GM12891 (cell line): ENCODE data around the gene TRPM5. TPM values are rescaled to one million over a fixed set of nuclear protein-coding genes. Genes with fewer than 3 reads are reported as not detected.
"Not testable (repeated sequence)": the region's sequence is repeated elsewhere in the genome, so short reads cannot be mapped to it uniquely, and the experiment has no call there.

Experiments used
- DNase-seq: peaks from one replicate; pipeline ENCODE4 v3.0.0; 2011; ENCODE audit warnings: low spot score; ENCODE audit not compliant: insufficient read length
- FAIRE-seq: peaks from 2 replicates; lab custom pipeline; 2011; peaks lifted over from hg19 to GRCh38; lab: Jason Lieb, UNC
- PAX5 ChIP-seq: IDR thresholded peaks from 2 replicates; pipeline ENCODE4 v1.6.1; 2011; ENCODE audit warnings: low read length, moderate library complexity, mild to moderate bottlenecking; ENCODE audit not compliant: insufficient read depth, severe bottlenecking
- POLR2A ChIP-seq: IDR thresholded peaks from 2 replicates; pipeline ENCODE4 v1.6.1; 2011; ENCODE audit warnings: low read depth, low read length, control low read depth
- POLR2AphosphoS5 ChIP-seq: IDR thresholded peaks from 2 replicates; pipeline ENCODE4 v1.6.1; 2011; ENCODE audit warnings: low read depth, low read length, control low read depth
- POU2F2 ChIP-seq: IDR thresholded peaks from 2 replicates; pipeline ENCODE4 v1.6.1; 2011; ENCODE audit warnings: low read depth, mild to moderate bottlenecking, control low read depth, low read length, moderate library complexity
- SPI1 ChIP-seq: IDR thresholded peaks from 2 replicates; pipeline ENCODE4 v1.6.1; 2011; ENCODE audit warnings: low read depth, low read length, control low read depth
- TAF1 ChIP-seq: IDR thresholded peaks from 2 replicates; pipeline ENCODE4 v1.6.1; 2011; ENCODE audit warnings: low read depth, low read length, control low read depth
- polyA plus RNA-seq: library from polyadenylated mRNA; unstranded; fragments of >200 nt; gene quantifications from one replicate; pipeline ENCODE4 v1.2.1, GENCODE V29; 2012; ENCODE audit warnings: low read depth, missing spikeins, inconsistent platforms; ENCODE audit not compliant: missing spikeins

The TRPM5 gene
- polyA plus RNA-seq: not detected

GRCh38 chr11:2443881-2444820 lies at the start of gene TRPM5:
Gene TRPM5, minus strand, starts transcription at chr11:2444514. Its CDS starts 21,478 bp downstream, at chr11:2423036.
- no peak for DNase-seq
- FAIRE-seq: no peak
- TF ChIP-seq POLR2AphosphoS5 (no peak), POU2F2 (no peak), TAF1 (no peak), SPI1 (no peak), POLR2A (no peak), PAX5 (no peak)

- no peak for DNase-seq
- no peak for FAIRE-seq
- TF ChIP-seq POLR2AphosphoS5 (no peak), POLR2A (no peak), POU2F2 (no peak), SPI1 (no peak), PAX5 (no peak), TAF1 (no peak)
Measured at GRCh38 chr11:2489083-2489482, 44.8 kb upstream of the TRPM5 start.

- TF ChIP-seq PAX5: no peak
- TF ChIP-seq POU2F2: no peak
- TF ChIP-seq POLR2AphosphoS5: no peak
- TF ChIP-seq SPI1: no peak
- TF ChIP-seq POLR2A: no peak
- no peak for TF ChIP-seq TAF1
- FAIRE-seq (no peak), DNase-seq (no peak)
Measured at GRCh38 chr11:2488004-2488403, 43.7 kb upstream of the TRPM5 start.

- DNase-seq (no peak), FAIRE-seq (no peak)
Measured at GRCh38 chr11:2484576-2485125, 40.3 kb upstream of the TRPM5 start.

GRCh38 chr11:2483426-2483825 lies 39.1 kb upstream of the TRPM5 start:
- no peak for TF ChIP-seq PAX5
- no peak for TF ChIP-seq TAF1
- TF ChIP-seq POLR2AphosphoS5: no peak
- TF ChIP-seq POU2F2: no peak
- no peak for TF ChIP-seq POLR2A
- TF ChIP-seq SPI1: no peak
- DNase-seq (no peak), FAIRE-seq (no peak)

More at GRCh38 chr11:2484576-2485125, 40.3 kb upstream of the TRPM5 start:
- TF ChIP-seq POLR2A (no peak), PAX5 (no peak), POLR2AphosphoS5 (no peak), SPI1 (no peak), TAF1 (no peak), POU2F2 (no peak)

GRCh38 chr11:2482745-2483144 lies 38.4 kb upstream of the TRPM5 start:
- no peak for DNase-seq
- no peak for FAIRE-seq
- TF ChIP-seq POU2F2: no peak
- no peak for TF ChIP-seq TAF1
- TF ChIP-seq POLR2A: no peak

- DNase-seq: no peak
- no peak for FAIRE-seq
- no peak for TF ChIP-seq PAX5
- TF ChIP-seq SPI1: no peak
- TF ChIP-seq TAF1: no peak
- TF ChIP-seq POLR2A: no peak
- no peak for TF ChIP-seq POU2F2
- TF ChIP-seq POLR2AphosphoS5: no peak
Measured at GRCh38 chr11:2482204-2482603, 37.9 kb upstream of the TRPM5 start.

- FAIRE-seq (no peak), DNase-seq (no peak)
- TF ChIP-seq POLR2A (no peak), SPI1 (no peak), TAF1 (no peak), POLR2AphosphoS5 (no peak), PAX5 (no peak), POU2F2 (no peak)
Measured at GRCh38 chr11:2481253-2481652, 36.9 kb upstream of the TRPM5 start.

- no peak for TF ChIP-seq PAX5
- TF ChIP-seq SPI1: no peak
- no peak for TF ChIP-seq POU2F2
- TF ChIP-seq POLR2A: no peak
- no peak for TF ChIP-seq TAF1
- TF ChIP-seq POLR2AphosphoS5: no peak
- DNase-seq (no peak), FAIRE-seq (no peak)
Measured at GRCh38 chr11:2480874-2481220, 36.5 kb upstream of the TRPM5 start.

- FAIRE-seq, DNase-seq: not testable (repeated sequence)
Measured at GRCh38 chr11:2480067-2480873, 36.0 kb upstream of the TRPM5 start.
